ENCODE data around the gene PLCL1.

The PLCL1 gene

DNA sequence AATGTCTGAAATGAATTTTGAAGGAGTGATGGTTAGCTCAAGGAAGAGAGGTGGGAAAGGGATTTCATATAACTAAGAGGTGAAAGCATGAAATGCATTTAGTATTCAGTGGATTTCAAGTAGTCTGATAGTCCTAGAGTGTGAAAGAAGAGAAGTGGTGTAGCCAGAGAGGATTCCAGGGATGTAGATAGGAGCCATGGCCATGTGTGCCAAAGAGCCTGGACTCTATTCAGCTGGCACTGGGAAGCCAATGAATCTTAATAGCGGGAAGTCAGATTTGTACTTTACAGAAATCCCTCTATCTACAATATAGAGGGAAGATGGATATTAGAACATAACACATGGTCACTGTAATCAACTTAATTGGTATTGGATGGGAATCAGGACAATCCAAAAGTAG is 10.9 kb upstream of the PLCL1 start:
- no peak for TF ChIP-seq FOXP2 (optimal IDR thresholded peaks at IDR 0.05; ENCODE audit: borderline replicate concordance, extremely low read depth, extremely low read length, insufficient read depth)
- TF ChIP-seq POLR2AphosphoS5 (IDR thresholded peaks at IDR 0.05; ENCODE audit: low read depth, low read length): no peak
- no peak for TF ChIP-seq SIN3A (IDR thresholded peaks at IDR 0.05; ENCODE audit: borderline replicate concordance, insufficient read depth, low read length)
- TF ChIP-seq, protein P1, sequence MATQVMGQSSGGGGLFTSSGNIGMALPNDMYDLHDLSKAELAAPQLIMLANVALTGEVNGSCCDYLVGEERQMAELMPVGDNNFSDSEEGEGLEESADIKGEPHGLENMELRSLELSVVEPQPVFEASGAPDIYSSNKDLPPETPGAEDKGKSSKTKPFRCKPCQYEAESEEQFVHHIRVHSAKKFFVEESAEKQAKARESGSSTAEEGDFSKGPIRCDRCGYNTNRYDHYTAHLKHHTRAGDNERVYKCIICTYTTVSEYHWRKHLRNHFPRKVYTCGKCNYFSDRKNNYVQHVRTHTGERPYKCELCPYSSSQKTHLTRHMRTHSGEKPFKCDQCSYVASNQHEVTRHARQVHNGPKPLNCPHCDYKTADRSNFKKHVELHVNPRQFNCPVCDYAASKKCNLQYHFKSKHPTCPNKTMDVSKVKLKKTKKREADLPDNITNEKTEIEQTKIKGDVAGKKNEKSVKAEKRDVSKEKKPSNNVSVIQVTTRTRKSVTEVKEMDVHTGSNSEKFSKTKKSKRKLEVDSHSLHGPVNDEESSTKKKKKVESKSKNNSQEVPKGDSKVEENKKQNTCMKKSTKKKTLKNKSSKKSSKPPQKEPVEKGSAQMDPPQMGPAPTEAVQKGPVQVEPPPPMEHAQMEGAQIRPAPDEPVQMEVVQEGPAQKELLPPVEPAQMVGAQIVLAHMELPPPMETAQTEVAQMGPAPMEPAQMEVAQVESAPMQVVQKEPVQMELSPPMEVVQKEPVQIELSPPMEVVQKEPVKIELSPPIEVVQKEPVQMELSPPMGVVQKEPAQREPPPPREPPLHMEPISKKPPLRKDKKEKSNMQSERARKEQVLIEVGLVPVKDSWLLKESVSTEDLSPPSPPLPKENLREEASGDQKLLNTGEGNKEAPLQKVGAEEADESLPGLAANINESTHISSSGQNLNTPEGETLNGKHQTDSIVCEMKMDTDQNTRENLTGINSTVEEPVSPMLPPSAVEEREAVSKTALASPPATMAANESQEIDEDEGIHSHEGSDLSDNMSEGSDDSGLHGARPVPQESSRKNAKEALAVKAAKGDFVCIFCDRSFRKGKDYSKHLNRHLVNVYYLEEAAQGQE (IDR thresholded peaks at IDR 0.05; ENCODE audit: insufficient read depth in 1 of 2, low read depth in 2 of 2, low read length in 2 of 2): no peak
- no peak for TF ChIP-seq TAF1 (IDR thresholded peaks at IDR 0.05; ENCODE audit: borderline replicate concordance, insufficient read depth, low read length)

DNA sequence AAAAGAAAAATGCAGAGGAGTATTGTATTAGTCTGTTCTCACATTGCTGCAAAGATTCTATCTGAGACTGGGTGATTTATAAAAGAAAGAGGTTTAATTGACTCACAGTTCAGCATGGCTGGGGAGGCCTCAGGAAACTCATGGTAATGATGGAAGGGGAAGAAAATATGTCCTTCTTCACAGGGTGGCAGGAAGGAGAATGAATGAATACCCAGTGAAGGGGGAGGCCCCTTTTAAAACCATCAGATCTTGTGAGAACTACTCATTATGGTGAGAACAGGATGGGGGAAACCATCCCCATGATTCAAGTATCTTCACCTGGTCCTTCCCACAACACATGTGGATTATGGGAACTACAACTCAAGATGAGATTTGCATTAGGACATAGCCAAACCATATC is 9.1 kb upstream of the PLCL1 start:
- TF ChIP-seq TAF1 (IDR thresholded peaks at IDR 0.05; ENCODE audit: borderline replicate concordance, insufficient read depth, low read length) (no peak), SIN3A (IDR thresholded peaks at IDR 0.05; ENCODE audit: borderline replicate concordance, insufficient read depth, low read length) (no peak), FOXP2 (optimal IDR thresholded peaks at IDR 0.05; ENCODE audit: borderline replicate concordance, extremely low read depth, extremely low read length, insufficient read depth) (no peak), POLR2AphosphoS5 (IDR thresholded peaks at IDR 0.05; ENCODE audit: low read depth, low read length) (no peak)
- TF ChIP-seq, protein P1 (IDR thresholded peaks at IDR 0.05; ENCODE audit: insufficient read depth in 1 of 2, low read depth in 2 of 2, low read length in 2 of 2): no peak

DNA sequence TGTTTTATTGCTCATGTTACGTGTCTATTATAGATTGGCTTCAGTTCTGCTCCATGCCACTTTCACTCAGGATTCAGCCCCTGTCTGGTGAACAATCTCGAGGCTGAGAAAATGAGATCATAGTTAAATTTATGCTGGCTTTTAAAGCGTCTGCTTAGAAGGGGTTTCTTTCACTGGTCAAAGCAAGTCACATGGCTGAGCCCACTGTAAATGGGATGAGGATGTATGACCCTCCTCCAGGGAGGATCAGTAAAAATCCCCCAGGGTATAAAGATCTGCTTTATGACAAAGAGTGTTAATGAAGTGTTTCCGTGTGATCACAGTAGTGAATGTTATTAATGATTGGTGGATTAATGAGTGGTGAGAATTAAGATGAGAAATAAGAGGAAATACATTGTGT is 6.2 kb upstream of the PLCL1 start:
- TF ChIP-seq POLR2AphosphoS5 (IDR thresholded peaks at IDR 0.05; ENCODE audit: low read depth, low read length) (no peak), TAF1 (IDR thresholded peaks at IDR 0.05; ENCODE audit: borderline replicate concordance, insufficient read depth, low read length) (no peak)
- TF ChIP-seq, protein P1 (IDR thresholded peaks at IDR 0.05; ENCODE audit: insufficient read depth in 1 of 2, low read depth in 2 of 2, low read length in 2 of 2): no peak

DNA sequence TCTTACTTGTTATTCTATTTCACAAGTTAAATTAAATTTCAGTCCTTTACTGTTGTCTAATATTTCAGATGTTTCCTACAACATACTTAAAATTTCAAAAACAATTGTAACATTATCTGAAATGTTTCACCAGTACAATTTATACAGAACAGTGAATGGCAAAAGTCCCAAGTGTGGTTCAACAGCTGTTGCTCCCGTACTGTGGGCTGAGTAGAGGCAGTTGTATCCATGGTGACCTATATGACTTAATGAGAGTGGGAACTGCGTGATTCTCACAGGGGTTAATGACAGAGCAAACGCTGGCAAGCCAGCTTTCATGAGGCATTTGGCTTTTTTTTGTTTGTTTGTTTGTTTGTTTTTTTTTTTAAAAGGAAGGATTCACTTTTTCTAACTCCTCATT is 5.3 kb upstream of the PLCL1 start:
- TF ChIP-seq TAF1 (IDR thresholded peaks at IDR 0.05; ENCODE audit: borderline replicate concordance, insufficient read depth, low read length): no peak
- no peak for TF ChIP-seq SIN3A (IDR thresholded peaks at IDR 0.05; ENCODE audit: borderline replicate concordance, insufficient read depth, low read length)
- no peak for TF ChIP-seq POLR2AphosphoS5 (IDR thresholded peaks at IDR 0.05; ENCODE audit: low read depth, low read length)
- TF ChIP-seq, protein P1 (IDR thresholded peaks at IDR 0.05; ENCODE audit: insufficient read depth in 1 of 2, low read depth in 2 of 2, low read length in 2 of 2): no peak
- no peak for TF ChIP-seq FOXP2 (optimal IDR thresholded peaks at IDR 0.05; ENCODE audit: borderline replicate concordance, extremely low read depth, extremely low read length, insufficient read depth)

DNA sequence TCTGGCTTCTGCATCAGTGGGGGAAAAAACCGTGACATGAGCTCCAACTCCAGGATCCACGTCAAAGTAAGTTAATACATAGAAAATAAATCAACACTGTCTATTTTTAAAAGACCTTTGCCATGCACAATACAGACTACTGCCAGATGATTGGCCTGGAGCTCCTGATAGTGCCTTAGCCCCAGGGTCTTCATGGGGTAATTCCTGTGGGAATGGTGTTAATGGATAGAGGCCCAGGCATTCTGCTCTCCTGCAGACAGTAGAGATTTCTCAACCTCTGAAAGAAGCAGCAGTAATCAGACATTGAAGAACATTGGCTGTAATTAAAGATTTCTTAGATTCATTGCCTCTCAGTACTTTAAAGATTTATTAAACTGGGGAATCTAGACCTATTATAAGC is 4.3 kb upstream of the PLCL1 start:
- TF ChIP-seq, protein P1 (IDR thresholded peaks at IDR 0.05; ENCODE audit: insufficient read depth in 1 of 2, low read depth in 2 of 2, low read length in 2 of 2): no peak
- no peak for TF ChIP-seq TAF1 (IDR thresholded peaks at IDR 0.05; ENCODE audit: borderline replicate concordance, insufficient read depth, low read length)
- TF ChIP-seq FOXP2 (optimal IDR thresholded peaks at IDR 0.05; ENCODE audit: borderline replicate concordance, extremely low read depth, extremely low read length, insufficient read depth): no peak
- no peak for TF ChIP-seq POLR2AphosphoS5 (IDR thresholded peaks at IDR 0.05; ENCODE audit: low read depth, low read length)
- TF ChIP-seq SIN3A (IDR thresholded peaks at IDR 0.05; ENCODE audit: borderline replicate concordance, insufficient read depth, low read length): no peak

Data from PFSK-1 (cell line).